K562 (cell line): ENCODE data around the gene DCPS. TPM values are rescaled to one million over a fixed set of nuclear protein-coding genes. Genes with fewer than 3 reads are reported as not detected.

Source experiments
- ATAC-seq: fragments of 200-7000 bp; cut with Tn5 transposase; 3 replicates; pipeline ENCODE4 v1.9.1; 2020; ENCODE audit warnings: moderate library complexity
- BruUV-seq: library from RNA; stranded (reverse); fragments of 400-500 nt; replicated peaks from 2 replicates; lab custom pipeline; 2021; lab: Mats Ljungman, UMichigan
- CTCF ChIA-PET: fragments of 300-600 bp; formaldehyde crosslinking; extraction: SDS; loops from one replicate; lab custom pipeline; 2021; ENCODE audit warnings: low intra/inter-chr PET ratio; lab: Yijun Ruan, JAX
- POLR2A ChIA-PET: fragments of 300-600, 350-650 bp; sonication (Branson Sonifier 250); formaldehyde crosslinking; extraction: SDS; loops from one replicate; lab custom pipeline; 2021; ENCODE audit warnings: antibody characterized with exemption, inconsistent platforms; lab: Yijun Ruan, JAX
- DNase-seq, 4 experiments: peaks; one replicate each; pipeline versions ENCODE4 v3.0.0 to v3.0.0-alpha.2; 2011 to 2018; ENCODE audit warnings: low spot score in 3 of 4, mixed read lengths in 3 of 4; ENCODE audit errors: extremely low read depth in 1 of 4
- FAIRE-seq: peaks from 2 replicates; lab custom pipeline; 2011; peaks lifted over from hg19 to GRCh38; lab: Jason Lieb, UNC
- H2AFZ ChIP-seq: 2 replicates; pipeline ENCODE4 v1.6.0; 2011; ENCODE audit warnings: low read depth, low read length, control low read depth, inconsistent platforms
- H3K27ac ChIP-seq: fragments of 200-600 bp; 3 replicates; pipeline ENCODE4 v1.8.0; 2011; ENCODE audit warnings: low read depth, mild to moderate bottlenecking, control low read depth, inconsistent platforms, low read length, moderate library complexity, mixed read lengths; ENCODE audit errors: extremely low read depth
- H3K27me3 ChIP-seq, 2 experiments: fragments of 300-600 bp in 1 of 2; 2 replicates in 1 of 2; 3 replicates in 1 of 2; pipeline versions ENCODE4 v1.6.0 to v1.8.0; 2011; ENCODE audit warnings: inconsistent platforms in 2 of 2, low read length in 2 of 2, mild to moderate bottlenecking in 1 of 2, mixed read lengths in 1 of 2, moderate library complexity in 1 of 2; ENCODE audit not compliant: control insufficient read depth in 2 of 2, insufficient read depth in 2 of 2
- H3K36me3 ChIP-seq: fragments of 300-600 bp; 3 replicates; pipeline ENCODE4 v1.8.0; 2011; ENCODE audit warnings: mild to moderate bottlenecking, low read length, inconsistent platforms; ENCODE audit not compliant: control insufficient read depth, insufficient read depth
- H3K4me1 ChIP-seq, 2 experiments: fragments of 200-600 bp in 1 of 2; replicated peaks in 1 of 2; 2 replicates in 1 of 2; 3 replicates in 1 of 2; pipeline versions ENCODE4 v1.5.1 to v1.8.0; 2011; ENCODE audit warnings: inconsistent platforms in 2 of 2, low read length in 2 of 2, mild to moderate bottlenecking in 1 of 2, mixed read lengths in 1 of 2, moderate library complexity in 1 of 2; ENCODE audit not compliant: control insufficient read depth in 2 of 2, insufficient read depth in 2 of 2
- H3K4me2 ChIP-seq: 2 replicates; pipeline ENCODE4 v1.6.1; 2011; ENCODE audit warnings: low read length, control low read depth, inconsistent platforms, mixed read lengths; ENCODE audit not compliant: insufficient read depth
- H3K4me3 ChIP-seq: fragments of 200-600 bp; sonication (generic), shearing (Covaris generic); 2 replicates; pipeline ENCODE4 v1.5.1; 2016; ENCODE audit warnings: control low read depth, inconsistent platforms
- H3K79me2 ChIP-seq: fragments of 200-600 bp; 3 replicates; pipeline ENCODE4 v1.8.0; 2011; ENCODE audit warnings: low read length, inconsistent platforms; ENCODE audit not compliant: control insufficient read depth, insufficient read depth
- H3K9ac ChIP-seq, 2 experiments: 2 replicates each; pipeline versions ENCODE4 v1.6.0 to v1.6.1; 2011; ENCODE audit warnings: low read depth in 2 of 2, low read length in 2 of 2, control low read depth in 1 of 2, inconsistent platforms in 1 of 2, mild to moderate bottlenecking in 1 of 2, mixed read lengths in 1 of 2; ENCODE audit not compliant: insufficient read depth in 1 of 2
- H3K9me1 ChIP-seq: one replicate; pipeline ENCODE4 v1.6.0; 2011; ENCODE audit warnings: inconsistent platforms, mild to moderate bottlenecking, low read length, moderate library complexity; ENCODE audit not compliant: control insufficient read depth, insufficient read depth
- H3K9me3 ChIP-seq: replicated peaks from 2 replicates; pipeline ENCODE4 v1.5.1; 2011; ENCODE audit warnings: low read depth, low read length, inconsistent platforms; ENCODE audit not compliant: control insufficient read depth, insufficient read depth
- H4K20me1 ChIP-seq: replicated peaks from 2 replicates; pipeline ENCODE4 v1.6.1; 2011; ENCODE audit warnings: low read length, inconsistent platforms, mixed read lengths; ENCODE audit not compliant: control insufficient read depth, insufficient read depth
- CREB1 ChIP-seq, 2 experiments: sonication (generic) in 1 of 2; formaldehyde crosslinking in 1 of 2; IDR thresholded peaks; 2 replicates each; pipeline versions ENCODE4 v1.6.1 to v1.8.0; 2012 to 2022; ENCODE audit warnings: inconsistent platforms in 1 of 2, mild to moderate bottlenecking in 1 of 2, missing genetic modification reagents in 1 of 2, moderate library complexity in 1 of 2
- CREM ChIP-seq: IDR thresholded peaks from 2 replicates; pipeline ENCODE4 v1.6.1; 2014; ENCODE audit warnings: antibody characterized with exemption, low read depth
- ZNF740 ChIP-seq, 3 experiments: fragments of 200-800 bp in 1 of 3; sonication (Bioruptor generic) in 1 of 3; sonication (generic) in 1 of 3; formaldehyde crosslinking in 1 of 3; IDR thresholded peaks; 2 replicates each; pipeline versions ENCODE4 v1.6.1 to v1.8.0; 2016 to 2022; ENCODE audit warnings: mild to moderate bottlenecking in 2 of 3, missing compliant biosample characterization in 2 of 3, missing genetic modification characterization in 2 of 3, missing genetic modification reagents in 1 of 3
- WGBS: fragments of 100-300 bp; shearing (Covaris generic); methylation state at CpG from one replicate; pipeline ENCODE4 v1.1.6; 2016; ENCODE audit warnings: low coverage, mixed read lengths; ENCODE audit not compliant: insufficient coverage; ENCODE audit errors: missing lambda C conversion rate; 5-methylcytosine and 5-hydroxymethylcytosine counted together
- in situ Hi-C: fragments of 300-500 bp; cut with MboI; formaldehyde crosslinking; loops from 4 replicates; pipeline ENCODE4 v1.15.0; 2018; ENCODE audit warnings: inconsistent platforms, mixed read lengths
- intact Hi-C: fragments of 100-400 bp; cut with micrococcal nuclease; formaldehyde crosslinking; loops from 2 replicates; pipeline ENCODE4 v1.14.2; 2022
- polyA plus RNA-seq, 8 experiments: library from polyadenylated mRNA; depleted of rRNA in 4 of 8; stranded (reverse) in 5 of 8; unstranded in 3 of 8; fragments of >200 nt; fragmentation: Nextera tagmentation in 2 of 8; fragmentation: Illumina TruSeq in 1 of 8; extraction: Ambion mirVana in 2 of 8; extraction: Trizol in 1 of 8; gene quantifications; 2 replicates each; pipeline versions ENCODE4 v1.2.1 to v1.2.3, GENCODE V29; 2011 to 2014; ENCODE audit warnings: inconsistent platforms in 1 of 8, missing spikeins in 1 of 8
- total RNA-seq, 7 experiments: library from RNA; depleted of rRNA in 6 of 7; stranded (reverse); fragments of >200 nt in 6 of 7; fragmentation: Illumina TruSeq in 2 of 7; extraction: Trizol in 2 of 7; gene quantifications; 2 replicates each; pipeline versions ENCODE4 v1.2.1 to v1.2.3, GENCODE V29; 2011 to 2021; ENCODE audit warnings: low replicate concordance in 1 of 7

DCPS gene
- total and polyA plus RNA-seq, 9 of the 15 experiments (the other 6 are each of a cell fraction or from before 2014, with no cell fraction given) = 8.7 to 38.1 (median 17.9) TPM

DNA sequence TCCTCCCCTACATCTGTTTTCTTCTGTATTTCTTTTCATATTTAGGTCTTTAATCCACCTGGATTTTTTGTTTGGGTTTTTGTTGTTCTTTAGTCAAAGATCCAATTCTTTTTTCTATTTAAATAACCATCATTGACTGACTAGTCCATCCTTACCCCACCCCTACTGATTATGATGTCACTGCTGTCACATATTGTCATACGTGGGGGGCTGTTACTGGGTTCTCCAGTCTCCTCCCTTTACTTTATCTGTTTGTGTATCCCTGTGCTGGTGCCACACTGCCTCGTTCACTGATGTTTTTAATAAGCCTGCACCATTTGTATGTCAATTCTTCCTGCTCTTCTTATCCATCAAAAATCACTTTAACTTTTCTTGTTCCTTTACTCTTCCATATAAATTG lies 6.9 kb upstream of the DCPS start:
- in situ Hi-C loops = no loop called here
- peak; percentile 64 for ATAC-seq
- no peak for FAIRE-seq
- CTCF ChIA-PET = no interaction called here
- intact Hi-C loops = no loop called here
- Histone ChIP-seq H3K4me3 (no peak overlapping the region), H3K9me3 (no peaks in the 10 kb centered on the region)
- TF ChIP-seq CREB1 (IDR thresholded peaks at IDR 0.05) (peak; percentile 50; the same call in 1 of the 2 replicates), CREB1 (CRISPR knock-in tag; IDR thresholded peaks at IDR 0.05) (no peak), CREM (0 out of 2 replicates have a peak, but pooled peaks have one; percentile 9), ZNF740 (CRISPR knock-in tag; IDR thresholded peaks at IDR 0.05) (no peak), ZNF740 (tag; IDR thresholded peaks at IDR 0.05) (no peak)
- TF ChIP-seq, all 486 proteins: peak for 2
- no peak for DNase-seq
- no TSS peak for BruUV-seq
- POLR2A ChIA-PET = no interaction called here
- Histone ChIP-seq H3K4me1 (no peaks in the 10 kb centered on the region; a peak in 1 of 5 replicates), H3K27me3 (no peaks in the 10 kb centered on the region), H2AFZ (no peak overlapping the region), H3K27ac (no peak overlapping the region), H3K79me2 (no peaks in the 10 kb centered on the region), H4K20me1 (no peaks in the 10 kb centered on the region), H3K9me1 (no peaks in the 10 kb centered on the region), H3K9ac (no peak overlapping the region), H3K36me3 (0 out of 3 replicates have a peak, but pooled peaks cover 13% of the 10 kb centered on the region), H3K4me2 (no peak overlapping the region)
- WGBS = 25% methylated on average over 2 of the region's 2 CpGs
